ENCODE data around the gene CARMIL1.
"Not testable (repeated sequence)": the region's sequence is repeated elsewhere in the genome, so short reads cannot be mapped to it uniquely, and the experiment has no call there.

The CARMIL1 gene

DNA sequence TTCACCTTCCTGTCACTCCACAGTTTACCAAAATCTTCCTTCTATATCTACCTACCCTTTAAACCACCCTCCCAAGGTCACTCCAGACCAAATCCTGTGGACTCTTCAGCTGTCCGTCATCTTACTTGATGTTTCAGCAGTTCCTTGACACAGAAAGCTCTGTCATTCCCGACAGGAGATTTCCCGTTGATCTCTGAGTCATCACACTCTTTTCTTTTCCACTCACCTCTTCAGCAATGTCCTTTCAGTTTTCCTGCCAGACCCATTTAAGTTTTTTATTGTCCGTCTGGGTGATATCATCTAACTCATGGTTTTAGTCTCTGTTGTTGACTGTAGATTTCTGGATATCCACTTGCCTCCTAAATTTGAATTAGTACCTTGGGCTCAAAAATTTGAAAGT, 302.9 kb downstream of the CARMIL1 start:
- DNase-seq (ENCODE audit: insufficient read length, low spot score) (no peak), FAIRE-seq (no peak)
- TF ChIP-seq PAX5 (IDR thresholded peaks at IDR 0.05; ENCODE audit: insufficient read depth, low read length, severe bottlenecking) (no peak), POLR2AphosphoS5 (IDR thresholded peaks at IDR 0.05; ENCODE audit: low read depth, low read length) (no peak), SPI1 (IDR thresholded peaks at IDR 0.05; ENCODE audit: low read depth, low read length) (no peak), POLR2A (IDR thresholded peaks at IDR 0.05; ENCODE audit: low read depth, low read length) (no peak), TAF1 (IDR thresholded peaks at IDR 0.05; ENCODE audit: low read depth, low read length) (no peak), POU2F2 (IDR thresholded peaks at IDR 0.05; ENCODE audit: low read depth, low read length) (no peak)

DNA sequence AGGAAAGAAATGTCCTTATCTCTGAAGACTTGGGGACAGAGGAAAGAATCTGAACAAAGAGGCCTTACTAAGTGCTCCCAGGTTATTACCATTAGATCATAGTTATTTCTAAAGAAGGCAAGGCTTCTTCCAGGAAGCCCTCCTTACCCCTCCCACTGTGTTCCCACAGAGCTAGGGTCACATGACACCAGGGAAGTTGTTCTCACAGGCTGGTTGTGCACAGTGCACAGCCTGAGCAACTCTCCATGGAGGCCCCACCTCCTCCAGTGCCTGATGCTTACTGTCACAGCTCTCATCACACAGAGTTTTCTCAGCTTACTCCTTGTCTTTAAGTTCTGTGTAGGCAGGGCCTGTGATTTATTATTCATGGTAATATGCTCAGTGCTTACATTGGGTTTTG, 303.9 kb downstream of the CARMIL1 start:
- FAIRE-seq (no peak), DNase-seq (ENCODE audit: insufficient read length, low spot score) (no peak)
- TF ChIP-seq SPI1 (IDR thresholded peaks at IDR 0.05; ENCODE audit: low read depth, low read length) (no peak), TAF1 (IDR thresholded peaks at IDR 0.05; ENCODE audit: low read depth, low read length) (no peak), PAX5 (IDR thresholded peaks at IDR 0.05; ENCODE audit: insufficient read depth, low read length, severe bottlenecking) (no peak), POLR2AphosphoS5 (IDR thresholded peaks at IDR 0.05; ENCODE audit: low read depth, low read length) (no peak), POU2F2 (IDR thresholded peaks at IDR 0.05; ENCODE audit: low read depth, low read length) (no peak), POLR2A (IDR thresholded peaks at IDR 0.05; ENCODE audit: low read depth, low read length) (no peak)

DNA sequence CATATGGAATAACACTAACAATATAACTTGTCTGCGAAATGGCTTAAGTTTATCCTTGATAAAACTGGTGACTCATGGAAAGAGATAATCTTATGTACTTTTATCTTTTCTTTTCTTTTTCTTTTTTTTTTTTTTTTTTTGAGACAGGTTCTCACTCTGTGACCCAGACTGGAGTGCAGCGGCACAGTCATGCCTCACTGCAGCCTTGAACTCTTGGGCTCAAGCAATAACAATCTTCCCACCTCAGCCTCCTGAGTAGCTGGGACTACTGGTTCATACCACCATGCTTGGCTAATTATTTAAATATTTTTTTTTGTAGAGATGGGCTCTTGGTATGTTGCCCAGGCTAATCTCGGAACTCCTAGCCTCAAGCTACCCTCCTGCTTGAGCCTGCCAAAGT, 304.7 kb downstream of the CARMIL1 start:
- FAIRE-seq (no peak), DNase-seq (ENCODE audit: insufficient read length, low spot score) (no peak)
- no peak for TF ChIP-seq PAX5 (IDR thresholded peaks at IDR 0.05; ENCODE audit: insufficient read depth, low read length, severe bottlenecking)
- no peak for TF ChIP-seq POLR2A (IDR thresholded peaks at IDR 0.05; ENCODE audit: low read depth, low read length)
- TF ChIP-seq POU2F2 (IDR thresholded peaks at IDR 0.05; ENCODE audit: low read depth, low read length), result no peak
- TF ChIP-seq POLR2AphosphoS5 (IDR thresholded peaks at IDR 0.05; ENCODE audit: low read depth, low read length), result no peak
- no peak for TF ChIP-seq TAF1 (IDR thresholded peaks at IDR 0.05; ENCODE audit: low read depth, low read length)
- no peak for TF ChIP-seq SPI1 (IDR thresholded peaks at IDR 0.05; ENCODE audit: low read depth, low read length)

DNA sequence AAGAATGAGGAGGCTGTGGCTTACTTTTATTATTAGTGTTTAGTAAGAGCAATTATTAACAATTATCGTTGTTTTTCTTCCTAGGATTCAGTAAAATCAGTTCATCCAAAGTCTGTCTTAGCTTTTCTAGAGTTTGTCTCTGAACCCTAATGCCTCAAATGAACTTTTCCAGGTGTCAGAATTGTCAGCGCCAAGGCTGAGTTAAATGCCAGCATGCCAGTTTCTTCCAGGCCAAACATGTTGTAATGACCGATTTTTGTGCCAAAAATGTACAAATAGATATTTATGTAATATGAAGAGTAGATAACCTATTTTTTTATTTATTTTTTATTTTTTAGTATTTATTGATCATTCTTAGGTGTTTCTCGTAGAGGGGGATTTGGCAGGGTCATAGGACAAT, 306.1 kb downstream of the CARMIL1 start:
- no peak for FAIRE-seq
- TF ChIP-seq TAF1 (IDR thresholded peaks at IDR 0.05; ENCODE audit: low read depth, low read length) (no peak), PAX5 (IDR thresholded peaks at IDR 0.05; ENCODE audit: insufficient read depth, low read length, severe bottlenecking) (no peak), POLR2AphosphoS5 (IDR thresholded peaks at IDR 0.05; ENCODE audit: low read depth, low read length) (no peak), POLR2A (IDR thresholded peaks at IDR 0.05; ENCODE audit: low read depth, low read length) (no peak), SPI1 (IDR thresholded peaks at IDR 0.05; ENCODE audit: low read depth, low read length) (no peak), POU2F2 (IDR thresholded peaks at IDR 0.05; ENCODE audit: low read depth, low read length) (no peak)
- no peak for DNase-seq (ENCODE audit: insufficient read length, low spot score)

DNA sequence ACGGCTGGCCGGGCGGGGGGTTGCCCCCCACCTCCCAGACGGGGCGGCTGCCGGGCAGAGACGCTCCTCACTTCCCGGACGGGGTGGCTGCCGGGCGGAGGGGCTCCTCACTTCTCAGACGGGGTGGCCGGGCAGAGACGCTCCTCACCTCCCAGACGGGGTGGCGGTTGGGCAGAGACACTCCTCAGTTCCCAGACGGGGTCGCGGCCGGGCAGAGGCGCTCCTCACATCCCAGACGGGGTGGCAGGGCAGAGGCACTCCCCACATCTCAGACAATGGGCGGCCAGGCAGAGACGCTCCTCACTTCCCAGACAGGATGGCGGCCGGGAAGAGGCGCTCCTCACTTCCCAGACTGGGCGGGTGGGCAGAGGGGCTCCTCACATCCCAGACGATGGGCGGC, 306.9 kb downstream of the CARMIL1 start:
- FAIRE-seq; DNase-seq (ENCODE audit: insufficient read length, low spot score): not testable (repeated sequence)

DNA sequence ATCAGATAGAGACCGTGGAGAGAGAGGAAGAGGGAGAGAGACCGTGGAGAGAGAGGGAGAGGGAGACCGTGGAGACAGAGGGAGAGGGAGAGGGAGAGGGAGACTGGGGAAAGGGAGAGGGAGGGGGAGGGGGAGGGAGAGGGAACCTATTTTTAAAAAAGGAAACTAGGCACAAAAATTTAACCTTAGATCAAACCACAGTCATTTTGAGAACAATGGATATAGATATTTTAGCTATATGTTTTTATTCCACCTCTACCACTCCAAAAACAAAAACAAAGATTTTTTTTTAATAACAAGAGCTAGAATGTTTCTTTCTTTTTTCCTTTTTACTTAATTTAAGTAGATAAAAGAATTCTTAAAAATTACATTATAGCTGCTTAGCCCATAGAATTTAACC, 307.8 kb downstream of the CARMIL1 start:
- TF ChIP-seq TAF1 (IDR thresholded peaks at IDR 0.05; ENCODE audit: low read depth, low read length), result no peak
- no peak for TF ChIP-seq SPI1 (IDR thresholded peaks at IDR 0.05; ENCODE audit: low read depth, low read length)
- no peak for TF ChIP-seq POLR2AphosphoS5 (IDR thresholded peaks at IDR 0.05; ENCODE audit: low read depth, low read length)
- TF ChIP-seq PAX5 (IDR thresholded peaks at IDR 0.05; ENCODE audit: insufficient read depth, low read length, severe bottlenecking), result no peak
- TF ChIP-seq POU2F2 (IDR thresholded peaks at IDR 0.05; ENCODE audit: low read depth, low read length), result no peak
- TF ChIP-seq POLR2A (IDR thresholded peaks at IDR 0.05; ENCODE audit: low read depth, low read length), result no peak
- no peak for FAIRE-seq
- DNase-seq (ENCODE audit: insufficient read length, low spot score), result no peak

DNA sequence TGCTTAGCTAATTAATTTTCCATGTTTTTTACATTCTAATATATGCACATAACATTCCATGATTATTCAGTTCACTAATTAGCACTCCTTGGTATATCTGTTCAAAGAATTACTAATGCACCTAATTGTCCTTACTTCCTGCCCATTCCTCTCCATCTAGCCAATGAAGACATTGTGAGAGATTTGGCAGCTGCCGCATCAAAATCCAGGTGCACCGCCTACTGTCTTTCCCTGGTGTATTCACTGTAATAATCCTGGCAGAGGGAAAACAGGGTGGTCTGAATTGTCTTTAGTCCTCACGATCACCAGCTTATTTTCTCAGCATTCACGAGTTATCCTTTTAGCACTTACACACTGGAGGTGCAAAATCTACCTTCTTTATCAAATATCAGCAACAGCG, 311.8 kb downstream of the CARMIL1 start:
- no peak for TF ChIP-seq PAX5 (IDR thresholded peaks at IDR 0.05; ENCODE audit: insufficient read depth, low read length, severe bottlenecking)
- TF ChIP-seq SPI1 (IDR thresholded peaks at IDR 0.05; ENCODE audit: low read depth, low read length), result no peak
- no peak for TF ChIP-seq TAF1 (IDR thresholded peaks at IDR 0.05; ENCODE audit: low read depth, low read length)
- TF ChIP-seq POLR2A (IDR thresholded peaks at IDR 0.05; ENCODE audit: low read depth, low read length), result no peak
- TF ChIP-seq POU2F2 (IDR thresholded peaks at IDR 0.05; ENCODE audit: low read depth, low read length), result no peak
- no peak for TF ChIP-seq POLR2AphosphoS5 (IDR thresholded peaks at IDR 0.05; ENCODE audit: low read depth, low read length)
- FAIRE-seq, result no peak
- DNase-seq (ENCODE audit: insufficient read length, low spot score), result no peak

DNA sequence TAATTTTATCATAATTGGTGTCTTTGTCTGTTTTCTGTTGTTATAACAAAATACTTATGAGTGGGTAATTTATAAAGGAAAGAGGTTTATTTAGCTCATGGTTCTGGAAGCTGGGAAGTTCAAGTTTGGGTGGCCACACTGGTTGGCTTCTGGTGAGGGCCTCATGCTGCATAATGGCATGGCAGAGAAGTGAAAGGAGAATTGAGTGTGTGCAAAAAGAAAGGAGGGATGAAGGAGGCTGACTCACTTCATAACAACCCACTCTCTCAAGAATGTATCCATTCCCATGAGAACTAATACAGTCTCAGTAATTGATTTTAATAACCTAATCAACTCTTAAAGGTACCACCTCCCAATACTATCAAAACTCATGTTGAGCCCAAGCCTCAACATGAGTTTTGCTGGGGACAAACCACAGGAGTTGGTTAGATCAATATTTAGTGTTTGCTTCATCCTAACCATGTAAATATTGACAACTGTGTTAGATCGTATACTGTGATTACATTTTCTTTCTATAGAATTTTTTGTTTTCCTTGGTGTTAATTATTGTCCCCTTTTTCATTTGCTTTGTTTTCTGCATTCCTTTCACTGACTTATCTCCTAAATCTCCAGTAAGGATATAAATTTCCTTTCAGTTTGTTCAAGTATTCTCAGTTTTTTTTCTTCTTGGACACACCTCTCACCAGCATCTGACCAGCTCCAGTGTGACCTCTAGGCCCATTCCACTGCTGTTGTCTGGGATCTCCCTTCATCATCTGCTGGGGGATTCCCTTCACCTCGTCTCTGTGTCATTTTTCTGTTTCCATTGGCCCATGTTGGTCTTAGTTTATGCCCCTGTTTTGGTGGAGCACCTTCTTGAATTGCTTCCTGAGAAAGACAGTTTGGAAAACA, 318.0 kb downstream of the CARMIL1 start:
- FAIRE-seq, result no peak
- TF ChIP-seq POU2F2 (IDR thresholded peaks at IDR 0.05; ENCODE audit: low read depth, low read length) (no peak), TAF1 (IDR thresholded peaks at IDR 0.05; ENCODE audit: low read depth, low read length) (no peak), POLR2AphosphoS5 (IDR thresholded peaks at IDR 0.05; ENCODE audit: low read depth, low read length) (no peak), SPI1 (IDR thresholded peaks at IDR 0.05; ENCODE audit: low read depth, low read length) (no peak), POLR2A (IDR thresholded peaks at IDR 0.05; ENCODE audit: low read depth, low read length) (no peak), PAX5 (IDR thresholded peaks at IDR 0.05; ENCODE audit: insufficient read depth, low read length, severe bottlenecking) (no peak)
- no peak for DNase-seq (ENCODE audit: insufficient read length, low spot score)

DNA sequence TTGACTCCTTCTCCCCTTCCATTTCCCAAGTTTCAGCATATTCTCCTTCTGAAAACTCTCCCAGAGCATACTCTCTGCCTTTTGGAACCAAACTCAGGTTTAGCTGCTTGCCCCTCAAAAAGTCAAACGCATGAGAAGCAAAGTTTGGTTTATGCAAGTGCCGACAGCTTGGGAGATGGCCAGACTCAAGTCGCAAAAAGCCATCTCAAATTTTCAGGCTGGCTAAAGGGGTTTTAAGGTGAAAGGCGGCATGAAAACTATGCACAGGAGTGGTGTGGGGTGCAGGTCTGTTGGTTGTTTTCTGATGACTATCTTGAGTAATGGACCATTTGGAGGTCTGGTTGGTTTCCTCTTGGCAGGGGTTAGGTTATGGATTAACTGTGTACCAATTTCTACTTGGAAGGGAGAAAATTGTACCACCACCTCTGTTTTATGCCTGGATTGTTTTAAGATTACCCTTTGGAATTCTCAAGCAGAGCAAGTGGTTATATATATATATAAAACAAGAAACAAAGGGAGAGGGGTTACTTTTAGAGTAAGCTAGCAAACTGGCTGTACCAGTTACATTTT, 320.4 kb downstream of the CARMIL1 start:
- no peak for FAIRE-seq
- DNase-seq (ENCODE audit: insufficient read length, low spot score), result no peak
- TF ChIP-seq PAX5 (IDR thresholded peaks at IDR 0.05; ENCODE audit: insufficient read depth, low read length, severe bottlenecking) (no peak), POLR2A (IDR thresholded peaks at IDR 0.05; ENCODE audit: low read depth, low read length) (no peak), TAF1 (IDR thresholded peaks at IDR 0.05; ENCODE audit: low read depth, low read length) (no peak), POLR2AphosphoS5 (IDR thresholded peaks at IDR 0.05; ENCODE audit: low read depth, low read length) (no peak), SPI1 (IDR thresholded peaks at IDR 0.05; ENCODE audit: low read depth, low read length) (no peak), POU2F2 (IDR thresholded peaks at IDR 0.05; ENCODE audit: low read depth, low read length) (no peak)
